PC-9 (cell line): ENCODE results near the gene MUS81.

Source experiments
- EZH2 ChIP-seq: fragments of 200-600 bp; sonication (generic); IDR thresholded peaks from 2 replicates; pipeline ENCODE4 v1.8.0; 2017; ENCODE audit warnings: antibody characterized with exemption, low read depth
- TF ChIP-seq, protein P1 (sequence below): fragments of 200-600 bp; sonication (generic); conservative IDR thresholded peaks from 2 replicates; pipeline ENCODE4 v1.6.1; 2017; ENCODE audit warnings: mixed run types, antibody characterized with exemption, mild to moderate bottlenecking, moderate library complexity

- TF ChIP-seq, protein P1, sequence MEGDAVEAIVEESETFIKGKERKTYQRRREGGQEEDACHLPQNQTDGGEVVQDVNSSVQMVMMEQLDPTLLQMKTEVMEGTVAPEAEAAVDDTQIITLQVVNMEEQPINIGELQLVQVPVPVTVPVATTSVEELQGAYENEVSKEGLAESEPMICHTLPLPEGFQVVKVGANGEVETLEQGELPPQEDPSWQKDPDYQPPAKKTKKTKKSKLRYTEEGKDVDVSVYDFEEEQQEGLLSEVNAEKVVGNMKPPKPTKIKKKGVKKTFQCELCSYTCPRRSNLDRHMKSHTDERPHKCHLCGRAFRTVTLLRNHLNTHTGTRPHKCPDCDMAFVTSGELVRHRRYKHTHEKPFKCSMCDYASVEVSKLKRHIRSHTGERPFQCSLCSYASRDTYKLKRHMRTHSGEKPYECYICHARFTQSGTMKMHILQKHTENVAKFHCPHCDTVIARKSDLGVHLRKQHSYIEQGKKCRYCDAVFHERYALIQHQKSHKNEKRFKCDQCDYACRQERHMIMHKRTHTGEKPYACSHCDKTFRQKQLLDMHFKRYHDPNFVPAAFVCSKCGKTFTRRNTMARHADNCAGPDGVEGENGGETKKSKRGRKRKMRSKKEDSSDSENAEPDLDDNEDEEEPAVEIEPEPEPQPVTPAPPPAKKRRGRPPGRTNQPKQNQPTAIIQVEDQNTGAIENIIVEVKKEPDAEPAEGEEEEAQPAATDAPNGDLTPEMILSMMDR: 0 out of 2 replicates have a peak, but pooled peaks have one; percentile 23
- no peak for TF ChIP-seq EZH2
Observed at GRCh38 chr11:65899356-65900124, 39.3 kb downstream of the MUS81 start.
